ENCODE results near the gene NFE2L2.

GRCh38 chr2:177231270-177231669, 33.3 kb downstream of the NFE2L2 start:
- TF ChIP-seq CTCF (IDR thresholded peaks at IDR 0.05; ENCODE audit: extremely low read depth in 1 of 2, insufficient read depth in 1 of 2, low read depth in 1 of 2, low read length in 2 of 2), result no peak
- no peak for TF ChIP-seq POLR2A (IDR thresholded peaks at IDR 0.05; ENCODE audit: low read depth, low read length)
